T-helper 2 cell treated with Interferon-gamma antibody and Interleukin-4, amounts not matched to agents 5 μg/mL and 100 μg/mL, for 36 hours (primary cell): ENCODE data around the gene SKP2.
"Not testable (repeated sequence)": the region's sequence is repeated elsewhere in the genome, so short reads cannot be mapped to it uniquely, and the experiment has no call there.

Source experiments
- DNase-seq: peaks from one replicate; pipeline ENCODE4 v3.0.0; 2021; ENCODE audit warnings: low spot score
- H3K27ac Mint-ChIP-seq: one replicate; pipeline ENCODE4 v1.8.0; 2021; ENCODE audit warnings: mild to moderate bottlenecking, mixed read lengths
- H3K27me3 Mint-ChIP-seq: one replicate; pipeline ENCODE4 v1.8.0; 2021; ENCODE audit warnings: low read depth, mixed read lengths
- H3K36me3 Mint-ChIP-seq: one replicate; pipeline ENCODE4 v1.8.0; 2021; ENCODE audit warnings: low read depth, mixed read lengths
- H3K4me1 Mint-ChIP-seq: one replicate; pipeline ENCODE4 v1.8.0; 2021; ENCODE audit warnings: low read depth, mixed read lengths
- H3K4me3 Mint-ChIP-seq: one replicate; pipeline ENCODE4 v1.8.0; 2022; ENCODE audit warnings: mild to moderate bottlenecking, moderate library complexity, mixed read lengths
- H3K9me3 Mint-ChIP-seq: one replicate; pipeline ENCODE4 v1.8.0; 2021; ENCODE audit warnings: mixed read lengths

The SKP2 gene

DNA sequence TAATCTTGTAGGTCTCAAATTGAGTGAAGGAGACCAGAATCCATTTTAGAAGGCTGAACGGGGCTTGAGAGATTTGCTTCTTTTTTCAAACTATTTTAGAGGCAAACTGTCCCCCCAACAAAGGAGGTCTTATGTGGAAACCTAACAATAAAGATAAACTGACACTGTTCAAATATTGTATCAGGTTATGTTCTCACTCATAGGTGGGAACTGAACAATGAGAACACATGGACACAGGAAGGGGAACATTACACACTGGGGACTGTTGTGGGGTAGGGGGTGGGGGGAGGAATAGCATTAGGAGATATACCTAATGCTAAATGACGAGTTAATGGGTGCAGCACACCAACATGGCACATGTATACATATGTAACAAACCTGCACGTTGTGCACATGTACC is 46.9 kb downstream of the SKP2 start:
- not testable (repeated sequence) for H3K27ac Mint-ChIP-seq, H3K27me3 Mint-ChIP-seq, DNase-seq, H3K4me3 Mint-ChIP-seq, H3K9me3 Mint-ChIP-seq, H3K4me1 Mint-ChIP-seq
- peaks cover 10% of the 10 kb centered on the region for H3K36me3 Mint-ChIP-seq

DNA sequence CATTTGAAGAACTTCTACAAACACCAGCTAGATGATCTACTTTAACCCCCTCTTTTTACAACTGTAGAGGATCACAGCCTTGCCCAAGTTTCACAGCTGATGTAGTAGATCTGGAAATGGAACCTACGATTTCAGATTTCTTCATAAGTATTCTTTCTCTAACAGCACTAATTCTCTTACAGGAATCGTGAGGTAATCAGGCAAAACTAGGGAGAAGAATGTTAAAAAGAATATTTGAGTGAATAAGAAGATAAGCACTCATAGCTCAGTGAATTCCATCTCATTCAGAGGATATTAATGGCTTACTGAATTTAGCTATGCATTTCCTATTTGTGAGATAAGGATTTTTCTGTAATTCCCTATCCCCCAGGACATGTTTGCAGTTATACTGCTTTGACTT is 47.7 kb downstream of the SKP2 start:
- H3K4me1 Mint-ChIP-seq = no peaks in the 10 kb centered on the region
- H3K36me3 Mint-ChIP-seq = peaks cover 10% of the 10 kb centered on the region
- no peak for DNase-seq
- H3K27me3 Mint-ChIP-seq = no peaks in the 10 kb centered on the region
- no peak overlapping the region for H3K27ac Mint-ChIP-seq
- no peaks in the 10 kb centered on the region for H3K9me3 Mint-ChIP-seq
- H3K4me3 Mint-ChIP-seq = no peak overlapping the region

DNA sequence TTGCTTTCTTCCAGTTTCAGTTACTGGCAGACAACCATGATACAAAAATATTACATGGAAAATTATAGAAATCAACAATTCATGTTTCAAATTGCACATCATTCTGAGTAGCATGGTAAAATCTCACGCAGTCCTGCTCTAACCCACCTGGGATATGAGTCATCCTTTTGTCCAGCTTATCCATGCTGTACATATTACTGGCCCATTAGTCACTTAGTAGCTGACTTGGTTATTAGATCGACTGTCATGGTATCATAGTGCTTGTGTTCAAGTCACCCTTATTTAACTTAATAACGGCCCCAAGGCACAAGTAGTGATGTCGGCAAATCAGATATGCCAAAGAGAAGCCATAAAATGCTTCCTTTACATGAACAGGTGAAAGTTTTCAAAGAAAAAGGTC is 48.6 kb downstream of the SKP2 start:
- no peaks in the 10 kb centered on the region for H3K9me3 Mint-ChIP-seq
- H3K27me3 Mint-ChIP-seq = no peaks in the 10 kb centered on the region
- H3K4me1 Mint-ChIP-seq = no peaks in the 10 kb centered on the region
- no peak for DNase-seq
- peaks cover 10% of the 10 kb centered on the region for H3K36me3 Mint-ChIP-seq
- no peak overlapping the region for H3K4me3 Mint-ChIP-seq
- H3K27ac Mint-ChIP-seq = no peak overlapping the region

DNA sequence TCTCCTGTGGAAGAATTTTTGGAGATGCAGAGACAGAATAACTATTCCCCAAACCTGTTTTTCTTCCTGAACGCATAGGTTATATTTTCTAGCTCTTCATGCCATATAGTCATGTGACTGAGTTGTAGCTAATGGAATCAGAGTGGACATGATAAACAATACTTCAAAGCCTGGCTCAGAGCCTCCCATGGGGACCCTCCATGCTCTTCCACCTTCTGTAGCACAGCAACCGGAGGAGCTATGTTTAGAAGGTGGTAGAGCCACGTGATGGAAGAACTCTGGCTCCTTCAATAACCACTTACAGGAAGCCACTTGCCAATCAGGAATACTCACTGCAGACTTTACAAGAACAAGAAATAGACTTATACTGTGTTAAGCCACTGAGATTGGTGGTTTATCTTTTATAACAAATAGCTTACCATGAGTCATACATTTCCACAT is 50.6 kb downstream of the SKP2 start:
- no peak for DNase-seq
- no peak overlapping the region for H3K4me3 Mint-ChIP-seq
- no peaks in the 10 kb centered on the region for H3K4me1 Mint-ChIP-seq
- no peak overlapping the region for H3K27ac Mint-ChIP-seq
- no peaks in the 10 kb centered on the region for H3K27me3 Mint-ChIP-seq
- H3K9me3 Mint-ChIP-seq = no peaks in the 10 kb centered on the region
- H3K36me3 Mint-ChIP-seq = peaks cover 11% of the 10 kb centered on the region

DNA sequence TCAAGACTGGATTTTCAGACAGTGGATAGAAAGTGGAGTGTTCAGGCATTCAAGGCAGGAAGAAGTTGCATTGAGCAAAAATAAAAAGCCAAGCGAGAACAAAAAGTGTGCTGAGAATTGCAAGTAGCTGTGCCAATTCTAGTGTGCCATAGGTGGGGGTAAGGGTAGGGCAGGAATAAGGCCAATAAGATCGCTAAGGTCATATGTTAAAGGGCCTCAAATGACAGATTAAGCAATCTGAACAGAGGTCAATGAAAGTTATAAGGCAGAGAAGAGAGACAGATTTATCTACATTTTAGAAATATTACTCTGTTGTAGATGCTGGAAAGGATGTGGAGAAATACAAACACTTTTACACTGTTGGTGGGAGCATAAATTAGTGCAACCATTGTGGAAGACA is 53.4 kb downstream of the SKP2 start:
- H3K27ac Mint-ChIP-seq = no peak overlapping the region
- H3K36me3 Mint-ChIP-seq = peaks cover 11% of the 10 kb centered on the region
- DNase-seq = no peak
- no peaks in the 10 kb centered on the region for H3K4me1 Mint-ChIP-seq
- H3K27me3 Mint-ChIP-seq = no peaks in the 10 kb centered on the region
- H3K4me3 Mint-ChIP-seq = no peak overlapping the region
- no peaks in the 10 kb centered on the region for H3K9me3 Mint-ChIP-seq

DNA sequence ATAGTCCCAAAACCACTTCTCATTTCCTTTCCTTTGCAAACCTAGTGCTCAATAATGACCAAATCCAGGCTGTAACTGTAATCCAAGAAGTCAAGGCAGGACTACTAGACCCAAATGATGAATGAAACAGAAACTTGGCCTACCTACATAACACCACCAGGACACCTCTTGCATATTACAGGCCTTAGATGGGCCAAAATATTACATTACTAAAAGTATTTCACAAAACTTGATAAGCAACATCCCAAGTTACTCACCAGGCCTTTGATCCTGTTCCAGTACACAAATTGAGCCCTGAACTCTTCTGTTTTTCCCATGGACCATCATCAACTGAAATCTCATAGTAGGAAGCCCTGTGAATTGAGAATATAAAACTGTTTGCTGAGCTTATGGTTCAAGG is 55.0 kb downstream of the SKP2 start:
- Mint-ChIP-seq H3K27me3 (no peaks in the 10 kb centered on the region), H3K36me3 (peaks cover 11% of the 10 kb centered on the region), H3K4me3 (no peak overlapping the region), H3K4me1 (no peaks in the 10 kb centered on the region), H3K27ac (no peak overlapping the region), H3K9me3 (no peaks in the 10 kb centered on the region)
- no peak for DNase-seq

DNA sequence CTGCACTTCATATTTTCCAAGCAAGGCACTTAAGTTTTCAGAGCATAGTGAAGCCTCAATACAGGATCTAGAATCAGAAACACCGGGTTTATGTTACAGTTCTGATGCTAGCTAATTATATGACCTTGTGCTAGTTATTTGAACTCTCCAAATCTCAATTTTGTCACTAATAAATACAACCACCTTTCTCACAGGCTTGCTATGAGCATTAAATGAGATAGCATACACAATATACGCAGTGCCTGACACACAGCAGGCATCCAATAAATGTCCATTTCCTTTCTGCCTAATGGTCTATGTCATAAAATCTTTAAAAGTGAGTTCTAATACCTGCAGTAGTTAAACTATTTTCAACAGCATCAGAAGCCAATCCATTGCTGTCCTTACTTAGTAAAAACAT is 56.9 kb downstream of the SKP2 start:
- no peaks in the 10 kb centered on the region for H3K9me3 Mint-ChIP-seq

DNA sequence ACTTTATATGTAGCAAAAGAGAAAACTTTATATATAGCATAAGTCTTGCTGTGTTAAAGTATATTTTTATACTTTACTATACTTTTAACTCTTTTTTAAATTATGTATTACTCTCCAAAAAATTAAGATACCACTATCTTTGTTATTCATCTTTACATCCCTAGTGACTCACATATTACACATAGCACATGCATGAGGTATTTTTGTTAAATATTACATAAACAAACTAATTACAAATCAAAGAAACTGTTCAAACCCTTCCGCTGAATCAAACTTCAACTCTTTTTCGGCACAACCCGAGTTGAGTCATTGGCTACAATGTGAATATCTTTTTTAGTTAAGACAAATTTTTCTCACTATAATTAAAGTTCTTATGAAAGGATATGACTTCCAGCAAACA is 57.8 kb downstream of the SKP2 start:
- H3K9me3 Mint-ChIP-seq = no peaks in the 10 kb centered on the region
- DNase-seq = no peak
- H3K36me3 Mint-ChIP-seq = peaks cover 15% of the 10 kb centered on the region
- no peak overlapping the region for H3K4me3 Mint-ChIP-seq
- H3K27me3 Mint-ChIP-seq = no peaks in the 10 kb centered on the region
- H3K27ac Mint-ChIP-seq = no peak overlapping the region
- no peaks in the 10 kb centered on the region for H3K4me1 Mint-ChIP-seq

More for the DNA sequence above, 56.9 kb downstream of the SKP2 start:
- DNase-seq = no peak
- Mint-ChIP-seq H3K27me3 (no peaks in the 10 kb centered on the region), H3K36me3 (peaks cover 15% of the 10 kb centered on the region), H3K4me1 (no peaks in the 10 kb centered on the region), H3K27ac (no peak overlapping the region), H3K4me3 (no peak overlapping the region)

DNA sequence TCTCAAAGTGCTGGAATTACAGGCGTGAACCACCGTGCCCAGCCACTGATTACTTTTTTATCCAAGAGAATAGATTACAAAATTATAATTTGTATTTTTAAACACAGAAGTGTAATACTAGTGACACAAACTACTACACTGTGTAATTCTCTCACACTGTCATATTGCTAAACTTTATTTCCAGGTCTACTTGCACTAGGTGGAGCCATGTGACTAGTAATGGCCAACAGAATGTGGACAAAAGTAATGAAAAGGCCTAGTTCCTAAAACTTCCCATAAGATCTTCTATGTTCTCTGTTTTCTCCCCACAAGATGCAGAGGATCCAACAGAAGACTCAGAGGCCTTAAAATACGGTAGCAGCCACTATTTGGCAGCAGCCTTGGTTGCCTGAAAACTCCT is 62.5 kb downstream of the SKP2 start:
- DNase-seq = no peak
- H3K9me3 Mint-ChIP-seq = no peaks in the 10 kb centered on the region
- H3K27ac Mint-ChIP-seq = no peak overlapping the region
- no peak overlapping the region for H3K4me3 Mint-ChIP-seq
- H3K27me3 Mint-ChIP-seq = no peaks in the 10 kb centered on the region
- H3K4me1 Mint-ChIP-seq = no peaks in the 10 kb centered on the region
- peaks cover 9% of the 10 kb centered on the region for H3K36me3 Mint-ChIP-seq

DNA sequence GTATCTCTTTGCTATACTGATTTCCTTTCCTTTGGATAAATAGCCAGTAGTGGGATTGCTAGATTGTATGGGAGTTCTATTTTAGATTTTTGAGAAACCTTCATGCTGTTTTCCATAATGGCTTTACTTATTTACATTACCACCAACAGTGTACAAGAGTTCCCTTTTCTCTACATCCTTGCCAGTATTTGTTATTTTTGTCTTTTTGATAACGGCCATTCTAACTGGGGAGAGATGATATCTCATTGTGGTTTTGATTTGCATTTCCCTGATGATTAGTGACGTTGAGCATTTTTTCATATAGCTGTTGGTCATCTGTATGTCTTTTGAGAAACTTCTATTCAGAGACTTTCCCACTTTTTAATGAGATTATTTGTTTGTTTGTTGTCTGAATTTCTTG is 64.0 kb downstream of the SKP2 start:
- Mint-ChIP-seq H3K27ac (no peak overlapping the region), H3K27me3 (no peaks in the 10 kb centered on the region), H3K4me3 (no peak overlapping the region)

DNA sequence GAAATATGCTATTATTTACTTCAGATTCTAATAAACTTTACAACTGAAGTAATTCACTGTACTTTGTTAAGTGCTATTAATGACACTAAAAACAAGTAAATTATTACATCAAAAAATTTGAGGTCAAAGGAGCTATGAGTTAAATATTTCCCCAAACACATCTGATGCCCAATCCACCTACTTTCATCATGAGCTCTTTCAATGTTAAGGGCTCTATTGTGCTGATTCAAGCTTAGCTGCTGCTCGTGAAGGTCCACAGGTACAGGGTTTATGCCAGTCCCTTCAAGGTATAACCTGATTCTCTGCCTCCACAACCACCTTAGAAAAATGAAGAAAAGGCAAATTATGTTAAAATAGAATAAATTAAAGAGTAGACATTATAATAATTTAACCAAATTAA is 65.7 kb downstream of the SKP2 start:
- no peak overlapping the region for H3K27ac Mint-ChIP-seq
- no peaks in the 10 kb centered on the region for H3K4me1 Mint-ChIP-seq
- no peaks in the 10 kb centered on the region for H3K27me3 Mint-ChIP-seq
- H3K4me3 Mint-ChIP-seq = no peak overlapping the region
- peaks cover 6% of the 10 kb centered on the region for H3K36me3 Mint-ChIP-seq
- DNase-seq = no peak
- no peaks in the 10 kb centered on the region for H3K9me3 Mint-ChIP-seq

More for the DNA sequence above, 64.0 kb downstream of the SKP2 start:
- no peak for DNase-seq
- Mint-ChIP-seq H3K36me3 (peaks cover 7% of the 10 kb centered on the region), H3K9me3 (no peaks in the 10 kb centered on the region), H3K4me1 (no peaks in the 10 kb centered on the region)

DNA sequence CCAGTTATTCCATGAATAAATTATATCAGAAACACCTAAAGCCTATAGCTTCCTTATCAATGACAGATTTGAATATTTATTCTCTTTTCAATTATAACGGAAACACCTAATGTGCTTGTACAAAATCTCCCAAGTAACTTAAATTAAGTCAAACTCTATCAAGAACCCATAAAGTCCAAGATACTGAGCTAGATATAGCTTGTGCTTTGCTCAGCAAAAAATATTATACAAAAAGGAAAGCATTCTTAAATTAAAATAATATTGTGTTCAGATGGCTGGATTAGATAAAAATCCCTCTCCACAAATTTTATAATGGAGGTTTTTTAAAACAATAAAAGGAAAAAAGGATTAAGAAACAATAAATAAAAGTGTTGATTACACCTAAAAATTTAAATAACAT is 66.1 kb downstream of the SKP2 start:
- Mint-ChIP-seq H3K27ac (no peak overlapping the region), H3K9me3 (no peaks in the 10 kb centered on the region), H3K27me3 (no peaks in the 10 kb centered on the region), H3K36me3 (peaks cover 3% of the 10 kb centered on the region), H3K4me3 (no peak overlapping the region), H3K4me1 (no peaks in the 10 kb centered on the region)
- DNase-seq = no peak

DNA sequence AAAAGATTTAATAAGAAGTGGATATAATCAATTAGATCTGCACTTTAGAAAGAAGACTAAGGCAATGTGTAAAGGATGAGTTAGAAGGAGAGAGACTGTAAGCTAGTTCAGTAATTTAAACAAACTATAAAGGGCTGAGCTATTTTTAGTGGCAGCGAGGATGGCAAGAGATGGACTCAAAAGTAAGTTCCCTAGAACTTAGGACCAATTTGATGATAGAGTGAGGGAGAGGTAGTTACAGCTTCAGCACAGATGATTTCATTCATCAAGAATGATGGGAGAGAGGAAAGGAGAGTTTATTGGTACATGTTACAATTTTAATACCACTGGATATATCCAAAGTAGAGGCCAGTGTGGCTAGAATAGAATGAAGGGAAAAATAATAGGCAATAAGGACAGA is 70.7 kb downstream of the SKP2 start:
- H3K4me1 Mint-ChIP-seq = no peaks in the 10 kb centered on the region

DNA sequence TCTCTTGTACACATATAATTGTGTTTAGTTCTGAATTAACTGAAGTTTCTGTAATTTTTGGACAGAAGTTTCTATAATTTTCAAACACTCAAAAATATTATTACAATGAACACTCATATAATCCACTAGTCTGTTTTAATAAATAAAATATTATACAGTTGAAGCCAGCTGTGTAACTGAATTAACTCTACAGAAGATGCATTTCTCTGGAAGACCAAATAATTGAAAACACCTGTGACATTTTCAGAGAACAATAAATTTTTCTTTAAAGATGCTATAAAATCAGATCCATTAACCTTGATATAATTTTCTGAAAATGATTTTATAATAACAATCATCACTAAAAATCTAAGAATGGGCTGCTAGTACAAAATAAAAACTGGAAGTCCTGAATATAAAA is 75.1 kb downstream of the SKP2 start:
- H3K9me3 Mint-ChIP-seq = no peaks in the 10 kb centered on the region
- H3K4me3 Mint-ChIP-seq = no peak overlapping the region
- no peaks in the 10 kb centered on the region for H3K27me3 Mint-ChIP-seq
- DNase-seq = no peak
- no peak overlapping the region for H3K27ac Mint-ChIP-seq
- no peaks in the 10 kb centered on the region for H3K4me1 Mint-ChIP-seq
- H3K36me3 Mint-ChIP-seq = no peaks in the 10 kb centered on the region

More for the DNA sequence above, 70.7 kb downstream of the SKP2 start:
- Mint-ChIP-seq H3K4me3 (no peak overlapping the region), H3K27ac (no peak overlapping the region), H3K27me3 (no peaks in the 10 kb centered on the region), H3K9me3 (no peaks in the 10 kb centered on the region), H3K36me3 (no peaks in the 10 kb centered on the region)
- no peak for DNase-seq

DNA sequence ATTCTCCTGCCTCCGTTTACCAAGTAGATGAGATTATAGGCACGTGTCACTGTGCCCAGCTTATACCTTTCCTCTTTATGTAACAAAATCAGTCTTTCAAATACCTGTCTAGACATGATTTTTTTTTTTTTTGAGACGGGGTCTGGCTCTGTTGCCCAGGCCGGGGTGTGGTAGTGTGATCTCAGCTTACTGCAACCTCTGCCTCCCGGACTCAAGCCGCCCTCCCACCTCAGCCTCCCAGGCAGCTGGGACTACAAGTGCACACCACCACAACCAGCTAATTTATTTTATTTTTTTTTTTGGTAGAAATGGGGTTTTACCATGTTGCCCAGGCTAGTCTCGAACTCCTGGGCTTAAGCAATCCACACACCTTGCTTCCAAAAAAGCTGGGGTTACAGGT is 76.6 kb downstream of the SKP2 start:
- H3K4me3 Mint-ChIP-seq = no peak overlapping the region
- no peaks in the 10 kb centered on the region for H3K4me1 Mint-ChIP-seq
- H3K27ac Mint-ChIP-seq = no peak overlapping the region
- H3K36me3 Mint-ChIP-seq = no peaks in the 10 kb centered on the region
- H3K27me3 Mint-ChIP-seq = peaks cover 3% of the 10 kb centered on the region
- H3K9me3 Mint-ChIP-seq = no peaks in the 10 kb centered on the region
- no peak for DNase-seq
